Right hindlimb (tissue), 1 donor: ENCODE results near the gene ESR1.
"Not testable (repeated sequence)": the region's sequence is repeated elsewhere in the genome, so short reads cannot be mapped to it uniquely, and the experiment has no call there.

ENCODE experiments used
- DNase-seq: peaks from one replicate; pipeline ENCODE4 v3.0.0-alpha.2; 2018

The ESR1 gene

DNA sequence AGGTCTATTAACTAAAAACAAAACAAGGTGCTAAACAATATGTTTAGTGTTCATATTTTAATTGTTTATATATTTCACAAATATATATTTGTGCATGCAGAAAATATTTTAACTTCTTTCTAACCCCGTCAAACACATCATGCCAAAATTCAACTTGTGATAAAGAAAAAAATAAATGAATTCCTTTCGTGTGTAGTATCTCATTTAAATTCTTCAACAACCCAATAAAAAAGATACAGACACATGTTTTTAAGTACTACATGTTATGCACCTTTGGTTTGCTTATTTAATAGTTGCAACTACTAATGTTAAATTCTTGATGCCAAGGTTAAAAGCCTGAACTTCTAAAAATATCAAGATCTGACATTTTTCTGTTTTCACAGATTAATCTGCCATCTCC, 252.4 kb downstream of the ESR1 start:
- no peak for DNase-seq

DNA sequence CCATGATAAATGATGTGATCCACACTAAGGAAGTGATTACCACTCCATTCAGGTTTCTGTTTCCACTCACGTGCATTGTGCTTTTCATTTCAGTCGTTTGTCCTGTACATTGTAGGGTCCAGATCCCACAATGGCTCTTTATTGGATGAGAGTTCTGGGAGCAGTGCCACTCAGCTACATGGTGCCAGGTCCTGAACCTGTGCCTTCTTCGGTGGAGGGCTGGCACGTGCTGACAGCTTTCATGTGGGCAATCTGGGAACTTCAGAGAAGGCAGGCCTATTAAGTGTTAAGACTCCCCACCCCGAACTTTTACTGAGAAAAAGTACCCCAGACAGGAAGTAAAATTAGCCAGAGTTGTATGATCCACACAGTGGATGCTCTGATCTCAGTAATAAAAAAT, 255.0 kb downstream of the ESR1 start:
- no peak for DNase-seq

DNA sequence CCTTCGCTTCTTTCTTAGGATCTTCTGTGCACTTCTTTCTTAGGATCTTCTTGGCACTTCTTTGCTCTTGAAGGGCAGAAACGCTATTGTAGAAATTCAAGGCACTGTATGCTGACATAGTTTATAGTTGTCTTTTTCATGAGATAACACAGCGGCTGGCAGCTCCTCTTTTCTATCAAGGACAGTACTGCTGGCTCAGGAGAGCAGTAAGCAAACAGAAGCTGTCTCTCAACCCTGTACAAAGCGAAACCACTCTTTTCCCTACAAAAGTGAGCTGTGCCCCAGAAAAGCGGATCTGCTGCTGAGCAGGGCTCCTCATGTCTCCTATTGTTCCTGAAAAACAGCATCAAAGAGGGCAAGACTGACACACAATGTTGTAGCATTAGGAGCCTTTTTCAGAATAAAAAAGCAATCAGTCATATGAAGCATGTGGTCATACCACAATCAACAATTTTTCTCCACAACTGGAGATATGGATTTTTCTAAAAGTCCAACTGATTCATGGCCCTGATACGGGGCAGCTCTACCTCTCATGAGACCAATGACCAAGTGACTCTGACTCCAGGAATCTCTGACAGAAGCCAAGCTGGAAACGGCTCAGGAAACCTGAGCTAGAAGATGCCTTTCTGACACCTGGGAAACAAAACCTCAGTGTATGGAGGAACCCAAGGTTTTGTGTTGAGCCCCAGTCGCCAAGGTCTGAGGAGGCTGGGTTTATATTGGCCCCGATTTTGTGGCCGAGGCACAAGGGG, 255.9 kb downstream of the ESR1 start:
- no peak for DNase-seq

DNA sequence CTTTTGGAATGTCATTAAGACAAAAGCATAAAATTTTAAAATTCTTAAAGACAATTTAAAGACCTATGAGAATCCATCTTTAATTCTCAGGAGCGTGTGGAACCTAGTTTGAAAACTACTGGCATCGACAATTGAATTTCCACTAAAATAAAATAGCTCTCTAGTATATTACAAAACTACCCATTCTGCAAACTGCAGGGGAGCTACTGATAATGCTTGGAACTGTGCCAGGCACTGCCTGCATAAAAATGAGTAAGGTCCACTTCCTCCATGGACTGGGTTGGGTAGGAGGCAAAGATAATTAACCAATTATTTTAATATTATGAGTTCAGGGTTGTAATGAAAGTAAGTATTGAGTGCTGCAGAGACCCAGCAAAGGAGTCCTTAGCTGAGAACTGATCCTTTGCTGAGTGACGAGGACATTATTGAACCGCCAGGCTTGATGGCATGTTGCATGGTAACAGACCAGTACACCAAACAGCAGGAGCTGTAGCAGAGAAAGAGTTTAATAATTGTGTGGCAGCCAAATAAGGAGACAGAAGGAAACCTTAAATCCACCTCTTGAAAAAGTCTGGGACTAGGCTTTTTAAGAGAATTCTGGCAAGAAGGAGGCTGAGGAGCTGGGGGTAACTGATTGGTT, 261.3 kb downstream of the ESR1 start:
- no peak for DNase-seq

DNA sequence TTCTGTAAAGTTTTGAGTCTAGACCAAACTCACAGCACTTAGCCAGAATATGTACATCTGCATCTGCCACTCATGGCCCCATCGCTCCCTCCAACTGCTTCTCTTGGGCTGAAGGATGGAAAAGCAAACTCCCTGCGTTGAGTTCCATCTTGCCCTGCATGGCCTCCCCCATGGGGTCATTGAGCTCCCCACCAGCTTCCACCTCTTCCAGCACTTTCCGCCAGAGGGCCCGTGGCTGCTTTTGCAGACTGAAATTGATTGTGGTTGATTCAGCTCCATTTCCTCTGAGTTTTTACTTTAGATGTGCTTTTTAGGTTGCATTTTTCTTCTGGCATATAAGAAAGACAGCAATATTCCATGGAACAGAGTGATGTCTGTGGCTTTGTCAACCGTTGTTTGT, 263.1 kb downstream of the ESR1 start:
- DNase-seq: no peak

DNA sequence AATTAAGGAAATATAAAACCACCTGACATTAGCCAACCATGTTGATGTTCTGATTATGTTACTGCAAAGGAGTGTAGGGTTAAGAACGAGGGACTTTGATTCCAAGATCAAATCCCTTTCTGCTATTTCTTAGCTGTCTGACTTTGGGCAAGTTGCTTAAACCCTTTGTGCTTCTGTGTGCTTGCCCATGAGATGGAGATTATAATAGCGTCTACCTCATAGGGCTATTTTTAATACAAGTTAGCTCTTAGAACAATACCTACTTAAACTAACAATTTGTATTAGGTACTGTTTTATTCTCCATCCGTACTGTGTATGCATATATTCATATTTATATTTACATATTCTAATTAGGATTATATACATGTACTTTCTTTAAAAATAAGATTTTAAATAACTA, 263.8 kb downstream of the ESR1 start:
- no peak for DNase-seq

DNA sequence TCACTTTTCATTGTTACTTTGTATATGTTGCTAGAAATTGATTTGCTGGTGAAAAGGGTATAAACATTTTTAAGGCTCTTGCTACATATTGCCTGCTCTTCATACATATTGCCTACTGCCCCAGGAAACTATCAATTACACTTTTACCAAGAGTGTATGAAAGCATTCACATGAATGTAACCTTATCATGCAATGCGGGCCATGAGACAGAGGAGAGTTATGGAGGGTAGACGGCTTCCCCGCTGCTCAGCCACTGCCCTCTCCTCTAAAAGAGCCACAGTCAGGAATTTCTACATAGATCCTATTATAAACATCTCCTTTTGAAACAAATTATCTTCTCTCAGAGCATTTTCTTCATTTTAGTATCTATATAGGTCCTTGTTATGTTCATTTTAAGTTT, 264.4 kb downstream of the ESR1 start:
- no peak for DNase-seq

DNA sequence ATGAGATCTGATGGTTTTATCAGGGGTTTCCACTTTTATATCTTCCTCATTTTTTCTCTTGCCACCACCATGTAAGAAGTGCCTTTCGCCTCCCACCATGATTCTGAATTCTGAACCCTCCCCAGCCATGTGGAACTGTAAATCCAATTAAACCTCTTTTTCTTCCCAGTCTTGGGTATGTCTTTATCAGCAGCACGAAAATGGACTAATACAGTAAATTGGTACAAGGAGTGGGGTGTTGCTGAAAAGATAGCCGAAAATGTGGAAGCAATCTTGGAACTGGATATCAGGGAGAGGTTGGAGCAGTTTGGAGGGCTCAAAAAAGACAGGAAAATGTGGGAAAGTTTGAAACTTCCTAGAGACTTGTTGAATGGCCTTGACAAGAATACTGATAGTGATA, 268.8 kb downstream of the ESR1 start:
- not testable (repeated sequence) for DNase-seq

DNA sequence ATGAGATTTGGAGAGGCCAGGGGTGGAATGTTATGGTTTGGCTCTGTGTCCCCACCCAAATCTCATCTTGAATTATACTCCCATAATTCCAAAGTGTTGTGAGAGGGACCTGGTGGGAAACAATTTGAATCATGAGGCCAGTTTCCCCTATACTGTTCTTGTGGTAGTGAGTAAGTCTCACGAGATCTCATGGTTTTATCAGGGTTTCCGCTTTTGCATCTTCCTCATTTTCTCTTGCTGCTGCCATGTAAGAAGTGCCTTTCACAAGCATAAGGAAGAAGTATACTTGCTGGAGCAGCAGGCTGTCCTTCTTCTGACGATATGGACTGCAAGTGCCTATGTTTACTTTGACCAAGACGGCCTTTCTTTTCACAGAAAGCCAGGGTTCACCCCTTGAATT, 270.5 kb downstream of the ESR1 start:
- DNase-seq: no peak

DNA sequence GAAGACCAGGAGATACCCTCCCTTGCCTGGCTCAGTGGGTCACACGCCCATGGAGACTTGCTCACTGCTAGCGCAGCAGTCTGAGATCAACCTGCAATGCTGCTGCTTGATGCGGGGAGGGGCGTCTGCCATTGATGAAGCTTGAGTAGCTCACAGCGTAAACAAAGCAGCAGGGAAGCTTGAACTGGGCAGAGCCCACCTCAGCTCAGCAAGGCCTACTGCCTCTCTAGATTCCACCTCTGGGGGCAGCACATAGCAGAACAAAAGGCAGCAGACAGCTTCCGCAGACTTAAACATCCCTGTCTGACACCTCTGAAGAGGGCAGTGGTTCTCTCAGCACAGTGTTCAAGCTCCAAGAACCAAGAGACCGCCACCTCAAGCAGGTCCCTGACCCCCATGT, 271.3 kb downstream of the ESR1 start:
- DNase-seq: no peak

DNA sequence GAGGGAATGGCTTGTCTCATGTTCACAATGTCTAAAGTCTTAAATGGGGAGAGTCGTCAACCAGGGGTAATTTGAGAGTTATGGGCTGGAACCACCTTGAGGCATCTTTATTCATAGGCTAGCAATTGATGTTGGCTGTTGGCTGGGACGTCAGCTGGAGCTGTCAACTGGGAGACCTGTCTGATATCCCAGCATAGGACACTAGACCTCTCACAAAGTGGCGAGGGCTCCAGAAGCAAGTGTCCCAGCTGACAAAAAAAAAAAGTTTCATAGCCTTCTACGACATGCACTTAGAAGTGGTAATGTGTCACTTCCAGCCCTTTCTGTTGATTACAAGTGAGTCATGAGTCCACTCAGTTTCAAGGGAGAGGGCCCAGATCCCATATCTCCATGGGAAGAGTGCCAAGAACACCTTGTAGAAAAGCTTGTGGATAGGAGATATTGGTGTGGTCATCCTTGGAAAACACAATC, 278.0 kb downstream of the ESR1 start:
- DNase-seq: no peak

DNA sequence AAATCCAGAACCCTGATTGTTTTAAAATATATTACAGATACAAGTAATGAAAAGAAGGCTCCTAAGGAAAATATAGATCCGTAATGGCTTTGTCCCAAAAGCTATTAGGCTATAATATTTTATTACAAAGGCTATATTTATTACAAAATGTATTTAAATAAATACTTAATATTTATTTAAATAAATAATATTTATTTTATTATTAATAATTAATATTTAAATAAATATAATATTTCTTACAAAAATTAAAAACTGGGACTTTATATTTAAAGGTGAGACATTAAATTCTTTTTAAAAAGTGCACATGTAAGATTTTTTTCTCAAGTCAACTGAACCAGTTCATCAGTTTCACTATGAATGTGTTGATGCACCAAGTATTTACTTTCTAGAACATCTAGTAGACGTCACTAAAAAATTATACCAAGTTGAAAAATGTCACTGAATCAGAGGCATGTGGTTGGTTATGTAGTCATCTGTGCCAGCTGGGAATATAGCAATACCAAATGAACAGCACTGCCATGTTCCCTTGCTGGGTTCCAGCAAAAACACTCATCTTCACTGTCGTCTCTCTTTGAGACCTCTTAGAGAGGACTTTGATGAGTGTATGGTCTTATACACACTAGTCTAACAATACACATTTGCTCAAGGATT, 278.9 kb downstream of the ESR1 start:
- no peak for DNase-seq

DNA sequence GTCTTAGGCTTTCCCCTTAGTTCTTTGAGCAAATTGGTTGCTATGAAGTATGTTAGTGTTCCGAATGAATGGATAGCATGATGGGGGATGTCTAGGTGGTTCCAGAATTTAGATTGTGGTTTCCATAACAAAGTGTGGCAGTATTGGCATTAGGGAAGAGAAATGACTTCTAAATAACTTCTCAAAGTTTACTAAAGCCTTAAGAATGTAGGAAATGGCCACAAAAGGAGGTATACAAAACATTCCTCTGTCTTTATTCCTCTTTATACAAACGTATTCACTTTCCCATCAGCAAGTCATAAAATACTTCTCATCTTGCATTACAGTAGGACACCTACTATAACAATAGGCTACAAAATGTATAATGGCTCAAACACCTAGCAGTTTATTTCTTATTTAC, 279.6 kb downstream of the ESR1 start:
- no peak for DNase-seq

DNA sequence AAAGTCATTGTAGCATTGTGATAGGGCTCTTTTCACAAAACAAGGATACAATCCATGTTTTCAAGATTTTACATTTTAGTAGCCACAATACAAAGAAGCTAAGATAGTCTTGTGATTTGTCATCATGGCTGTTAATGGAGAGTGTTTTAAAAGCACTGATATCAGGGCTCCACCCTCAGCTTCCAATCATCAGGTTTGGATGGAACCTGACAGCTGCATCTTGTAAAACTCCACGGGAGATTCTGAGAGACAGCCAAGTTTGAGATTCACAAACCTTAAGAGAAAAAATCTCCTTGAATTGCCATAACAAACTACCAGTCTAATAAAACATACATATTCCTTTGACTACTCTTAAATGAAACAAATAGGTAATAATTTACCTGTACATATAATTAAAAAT, 280.2 kb downstream of the ESR1 start:
- DNase-seq: no peak

DNA sequence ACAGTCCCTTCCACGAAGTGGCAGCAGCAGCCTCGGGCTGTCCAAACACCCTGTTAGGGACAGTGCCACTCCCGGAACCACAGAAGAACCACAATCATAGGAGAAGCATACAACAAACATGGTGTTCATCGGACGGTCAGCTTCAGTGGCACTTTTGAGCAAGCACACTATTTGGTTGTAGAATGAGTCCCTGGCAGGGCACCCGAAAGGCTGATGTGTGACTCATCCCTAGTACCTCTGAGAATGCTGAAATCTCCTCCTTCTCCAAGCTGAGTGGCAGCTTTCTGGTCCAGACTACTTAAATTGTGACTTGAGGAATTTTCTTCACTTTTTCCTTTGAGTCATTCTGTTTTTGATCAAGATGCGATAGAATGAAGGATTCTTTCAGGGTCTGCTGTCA, 282.5 kb downstream of the ESR1 start:
- DNase-seq: no peak

DNA sequence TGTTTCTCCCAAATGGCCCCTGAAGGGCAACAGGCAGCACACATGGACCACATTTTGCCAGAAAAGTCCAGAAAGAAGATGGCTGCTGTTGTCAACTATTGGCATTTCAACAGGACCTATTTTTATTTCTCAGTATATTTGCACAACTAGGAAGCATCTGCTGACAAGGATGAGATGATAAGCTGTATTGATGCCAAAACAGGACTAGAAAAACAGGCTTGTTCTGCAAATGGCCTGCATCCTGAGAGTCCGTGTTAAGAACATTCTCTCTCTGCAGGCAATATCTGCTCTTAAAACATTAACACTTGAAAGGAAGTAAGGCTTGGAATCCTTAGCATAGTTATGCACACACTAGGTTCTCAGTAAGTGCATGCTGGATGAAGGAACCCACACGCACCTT, 283.7 kb downstream of the ESR1 start:
- DNase-seq: no peak

DNA sequence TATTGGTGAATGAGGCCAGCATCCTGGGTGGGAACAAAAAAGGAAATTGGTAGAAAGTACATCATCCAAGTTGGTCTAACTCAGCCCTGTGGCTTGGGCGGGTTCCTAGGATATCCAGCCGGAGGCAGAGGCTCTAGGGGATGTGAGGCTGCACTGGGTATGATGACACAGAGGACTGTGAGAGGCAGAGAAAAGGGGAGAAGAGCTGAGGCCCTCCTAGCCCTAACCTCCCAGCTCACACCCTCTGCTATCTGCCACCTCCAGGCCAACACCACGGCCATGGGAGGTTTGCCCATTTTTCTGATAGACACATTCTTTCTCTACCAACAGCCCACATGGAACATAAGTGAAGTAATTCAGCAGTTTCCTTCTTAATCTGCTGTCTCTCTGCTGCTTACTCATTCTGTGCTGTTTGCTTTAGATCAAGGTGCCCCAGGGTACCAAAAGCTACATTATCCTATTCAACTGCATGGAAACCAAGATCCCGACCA, 284.4 kb downstream of the ESR1 start:
- DNase-seq: no peak

DNA sequence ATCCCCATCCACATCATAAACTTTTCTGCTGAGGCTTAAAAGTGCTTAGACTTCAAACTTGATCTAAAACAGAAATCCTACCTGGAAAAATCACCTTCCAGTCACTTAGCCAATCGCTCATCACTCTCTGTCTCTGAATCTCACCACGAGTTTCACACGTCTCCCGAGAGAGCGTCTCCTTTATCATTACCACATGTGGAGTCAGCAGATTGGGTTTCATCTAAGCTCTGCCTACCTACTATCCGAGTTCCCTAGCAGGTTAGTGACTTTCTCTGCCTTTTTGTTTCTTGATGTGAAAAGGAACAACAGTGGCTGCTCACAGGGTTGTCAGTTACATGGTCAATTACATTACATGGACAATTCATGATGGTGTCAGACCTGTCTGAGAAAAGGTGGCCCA, 286.2 kb downstream of the ESR1 start:
- DNase-seq: no peak

DNA sequence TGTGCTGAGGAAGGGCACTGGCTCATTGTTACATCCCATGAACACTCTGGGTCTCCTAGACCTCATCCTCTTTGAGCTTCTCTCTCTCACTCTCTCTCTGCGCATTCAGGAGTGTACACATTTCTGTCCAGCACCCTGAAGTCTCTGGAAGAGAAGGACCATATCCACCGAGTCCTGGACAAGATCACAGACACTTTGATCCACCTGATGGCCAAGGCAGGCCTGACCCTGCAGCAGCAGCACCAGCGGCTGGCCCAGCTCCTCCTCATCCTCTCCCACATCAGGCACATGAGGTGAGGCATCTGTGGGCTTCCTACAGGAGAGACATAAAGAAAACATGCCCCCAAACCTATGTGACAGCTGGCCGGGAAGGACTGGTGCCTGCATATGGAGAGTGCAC, 286.8 kb downstream of the ESR1 start:
- DNase-seq: no peak

DNA sequence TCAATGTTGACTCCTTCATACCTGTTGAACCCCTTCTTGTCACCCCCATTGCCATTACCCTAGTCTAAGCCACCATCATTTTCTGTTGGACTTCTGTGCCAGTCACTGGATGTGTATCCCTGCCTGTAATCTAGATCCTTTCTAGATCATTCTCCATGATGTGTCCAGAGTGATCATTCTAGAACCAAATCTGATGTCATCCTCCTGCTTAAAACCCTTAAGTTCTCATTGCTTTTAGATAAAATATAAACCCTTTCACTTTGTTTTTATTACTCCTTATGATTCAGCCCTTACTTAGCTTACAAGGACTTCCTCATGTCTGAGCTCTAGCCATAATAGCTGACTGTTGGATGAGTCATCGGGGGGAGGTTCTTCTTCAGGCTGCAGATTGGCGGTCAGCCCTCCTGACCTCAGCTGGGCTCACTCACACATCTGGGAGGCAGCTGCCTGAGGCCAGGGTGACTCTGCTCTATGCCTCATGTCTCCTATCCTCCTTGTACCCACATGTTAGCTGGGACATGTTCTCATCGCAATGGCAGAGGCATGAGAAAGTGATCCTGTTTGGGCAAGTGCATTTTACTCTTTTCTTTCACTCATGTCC, 287.6 kb downstream of the ESR1 start:
- no peak for DNase-seq

DNA sequence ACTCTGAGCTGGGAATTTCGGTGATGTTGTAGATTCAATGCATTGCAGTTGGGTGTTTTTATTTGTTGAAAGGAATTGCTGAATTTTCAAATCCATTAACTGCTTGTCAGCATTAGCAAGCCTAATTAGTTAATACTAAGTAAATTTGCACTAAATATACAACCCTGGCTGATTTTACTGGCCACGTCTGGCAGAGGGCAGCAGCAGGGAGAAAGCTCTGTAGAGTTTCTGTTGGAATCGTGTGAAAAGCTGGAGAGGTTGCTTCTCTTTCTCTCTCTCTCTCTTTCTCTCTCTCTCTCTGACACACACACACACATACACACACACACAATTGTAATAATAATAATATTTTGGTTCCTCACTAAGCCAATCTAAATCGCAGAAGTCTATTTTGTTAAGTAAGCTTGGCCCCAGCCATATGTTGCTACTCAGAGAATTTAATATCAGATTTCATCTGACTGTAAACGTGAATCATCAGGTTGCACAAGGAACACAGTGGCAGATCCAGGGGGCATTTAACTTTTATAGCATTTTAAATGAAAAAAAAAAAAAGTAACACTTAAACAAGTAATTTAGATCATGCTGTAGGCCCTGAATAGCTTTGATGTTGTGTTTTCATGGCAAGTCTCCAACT, 289.5 kb downstream of the ESR1 start:
- DNase-seq: no peak

DNA sequence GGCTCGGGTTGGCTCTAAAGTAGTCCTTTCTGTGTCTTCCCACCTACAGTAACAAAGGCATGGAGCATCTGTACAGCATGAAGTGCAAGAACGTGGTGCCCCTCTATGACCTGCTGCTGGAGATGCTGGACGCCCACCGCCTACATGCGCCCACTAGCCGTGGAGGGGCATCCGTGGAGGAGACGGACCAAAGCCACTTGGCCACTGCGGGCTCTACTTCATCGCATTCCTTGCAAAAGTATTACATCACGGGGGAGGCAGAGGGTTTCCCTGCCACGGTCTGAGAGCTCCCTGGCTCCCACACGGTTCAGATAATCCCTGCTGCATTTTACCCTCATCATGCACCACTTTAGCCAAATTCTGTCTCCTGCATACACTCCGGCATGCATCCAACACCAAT, 291.2 kb downstream of the ESR1 start:
- no peak for DNase-seq
